ENCODE data around the gene PDIA5. TPM values are rescaled to one million over a fixed set of nuclear protein-coding genes. Genes with fewer than 3 reads are reported as not detected.
"Not testable (repeated sequence)": the region's sequence is repeated elsewhere in the genome, so short reads cannot be mapped to it uniquely, and the experiment has no call there.

Gene PDIA5
- total RNA-seq, 1 donor: 20.2 TPM

DNA sequence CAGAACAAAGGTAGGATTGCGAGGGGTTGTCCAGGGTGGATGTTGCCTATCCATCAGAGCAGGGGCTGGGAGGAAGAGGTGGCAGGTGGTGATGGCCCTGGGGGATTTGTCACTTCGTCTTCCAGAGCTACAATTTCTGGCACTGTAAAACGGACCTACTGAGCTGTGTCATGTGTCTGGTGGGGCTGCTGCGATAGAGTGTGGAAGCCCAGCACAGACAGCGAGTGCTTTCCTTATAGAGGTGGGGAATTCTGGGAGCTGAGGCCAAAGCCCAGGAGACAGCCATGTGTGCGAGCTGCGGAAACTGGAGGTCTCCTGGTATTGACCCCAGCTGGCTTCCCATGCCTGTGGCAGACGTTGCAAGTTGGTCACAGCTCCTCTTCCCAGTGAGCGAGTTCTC is 73.7 kb downstream of the PDIA5 start:
- DNase-seq (ENCODE audit: low read depth in 2 of 3, low spot score in 2 of 3): no peak

DNA sequence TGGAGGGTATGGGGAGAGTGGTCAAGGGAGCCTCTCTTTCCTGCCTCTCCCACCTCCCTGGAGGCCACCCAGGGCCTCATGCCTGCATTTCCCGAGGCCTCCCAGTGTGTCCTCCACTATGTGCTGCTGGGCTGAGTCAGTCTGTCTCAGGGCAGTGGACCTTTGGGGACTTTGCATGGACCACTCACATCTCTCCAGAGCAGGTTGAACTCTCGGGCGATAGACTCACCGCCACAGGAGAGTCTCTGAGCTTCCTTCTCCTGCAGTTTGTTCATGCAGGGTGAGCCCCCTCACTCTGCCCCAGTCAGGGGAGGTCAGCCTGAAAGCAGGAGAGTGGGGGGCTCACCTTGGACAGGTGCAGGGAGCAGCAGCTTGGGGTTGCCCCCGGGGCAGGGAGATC is 74.5 kb downstream of the PDIA5 start:
- no peak for DNase-seq (ENCODE audit: low read depth in 2 of 3, low spot score in 2 of 3)

DNA sequence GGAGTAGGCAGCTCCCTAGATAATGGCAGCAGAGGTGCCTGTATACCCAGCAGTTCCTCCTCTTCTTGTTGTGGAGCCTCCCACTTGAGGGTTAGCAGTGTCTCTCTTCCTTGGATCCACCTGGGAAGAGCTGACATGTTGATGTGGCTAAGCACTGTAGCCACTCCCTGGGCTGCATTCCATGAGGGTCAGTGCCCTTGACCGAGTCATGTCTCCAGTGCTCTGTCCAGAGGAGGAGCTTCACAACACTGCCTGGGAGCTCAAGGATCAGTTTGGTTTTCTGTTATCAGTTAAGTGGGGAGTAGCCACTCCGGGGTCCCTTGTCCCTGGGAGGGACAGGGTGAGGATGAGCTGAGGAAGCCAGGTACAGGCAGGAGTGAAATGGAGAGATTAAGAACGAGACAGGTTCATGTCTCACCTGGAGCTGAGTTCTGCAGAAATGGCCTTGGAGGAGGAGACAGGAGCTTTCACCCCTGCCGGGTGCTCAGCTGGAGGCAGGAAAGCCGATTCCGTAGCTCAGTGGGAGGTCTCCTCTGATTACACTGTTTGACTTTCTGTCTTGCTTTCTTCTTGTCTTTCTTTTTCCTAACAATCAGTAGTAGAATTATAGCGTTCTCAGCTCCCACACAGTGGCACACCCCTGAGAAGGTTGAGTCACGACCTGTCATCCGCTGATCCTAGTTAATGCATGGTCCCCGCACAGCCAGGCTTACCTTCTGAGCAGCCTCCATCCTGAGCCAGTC is 77.0 kb downstream of the PDIA5 start:
- no peak for DNase-seq (ENCODE audit: low read depth in 2 of 3, low spot score in 2 of 3)

DNA sequence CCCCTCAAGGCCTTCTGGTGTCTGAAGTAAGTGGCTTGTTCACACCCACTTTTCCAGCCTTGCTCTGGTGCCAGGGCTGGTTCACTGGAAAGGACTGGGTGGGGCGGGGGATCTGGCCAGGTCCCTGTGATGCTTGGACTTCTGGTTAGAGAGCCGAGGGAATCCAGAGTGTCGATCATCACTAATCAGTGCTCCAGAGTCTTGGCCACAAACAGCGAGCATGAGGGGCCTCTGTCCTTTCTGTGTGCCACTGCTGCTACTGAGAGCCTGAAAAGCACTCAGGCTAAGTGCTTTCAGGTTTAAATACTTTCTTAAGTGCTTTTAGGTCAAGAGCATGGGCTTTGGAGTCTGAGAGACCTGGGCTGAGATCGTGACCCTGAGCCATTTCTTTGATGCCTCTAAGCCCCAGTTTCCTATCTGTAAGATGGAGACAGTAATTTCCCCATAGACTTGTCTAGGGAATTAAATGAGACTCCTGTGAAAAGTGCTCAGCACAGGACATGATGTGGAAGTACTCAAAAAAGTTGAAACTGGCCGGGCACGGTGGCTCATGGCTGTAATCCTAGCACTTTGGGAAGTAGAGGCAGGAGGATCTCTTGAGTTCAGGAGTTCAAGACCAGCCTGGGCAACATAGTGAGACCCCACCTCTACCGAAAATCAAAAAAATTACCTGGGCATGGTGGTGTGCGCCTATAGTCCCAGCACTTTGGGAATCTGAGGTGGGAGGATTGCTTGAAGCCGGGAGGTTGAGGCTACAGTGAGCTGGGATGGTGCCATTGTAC is 81.1 kb downstream of the PDIA5 start:
- no peak for DNase-seq (ENCODE audit: low read depth in 2 of 3, low spot score in 2 of 3)

DNA sequence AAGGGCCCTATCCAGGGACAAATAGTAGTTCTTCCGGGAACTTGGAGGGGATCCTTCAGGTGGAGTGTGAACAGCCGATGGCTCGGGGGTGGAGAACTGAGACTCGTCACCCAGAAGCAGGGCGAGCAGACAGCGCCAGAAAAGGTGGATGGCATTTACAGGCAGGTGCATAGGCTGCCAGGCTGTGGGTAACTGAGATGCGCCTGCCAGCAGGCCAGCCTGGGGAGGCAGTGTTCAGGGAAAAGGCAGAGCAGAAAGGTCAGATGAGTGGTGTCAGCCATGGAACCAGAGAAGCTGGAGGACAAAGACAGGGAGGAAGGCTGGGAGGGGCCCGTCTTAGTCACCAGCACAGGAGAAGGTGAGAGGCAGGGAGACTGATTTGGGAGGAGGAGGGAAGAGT is 81.9 kb downstream of the PDIA5 start:
- no peak for DNase-seq (ENCODE audit: low read depth in 2 of 3, low spot score in 2 of 3)

DNA sequence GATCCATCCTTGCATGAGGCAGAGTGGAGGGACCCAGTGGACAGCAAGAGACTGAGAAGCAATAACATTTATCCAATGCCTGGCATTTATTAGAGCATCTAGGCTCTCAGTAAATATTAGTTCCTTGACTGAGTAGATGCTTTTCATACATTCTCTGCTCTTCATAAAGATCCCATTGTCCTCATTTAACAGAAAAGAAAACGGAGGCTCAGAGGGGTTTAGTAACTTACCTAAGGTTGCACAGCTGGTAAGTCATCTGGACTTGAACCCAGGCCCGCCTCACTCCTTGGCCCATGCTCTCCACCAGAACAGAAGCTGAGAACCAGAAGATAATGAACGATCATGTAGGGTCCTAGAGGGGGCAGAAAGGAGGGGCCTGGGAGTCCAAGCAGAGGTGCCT is 82.7 kb downstream of the PDIA5 start:
- DNase-seq (ENCODE audit: low read depth in 2 of 3, low spot score in 2 of 3): no peak

DNA sequence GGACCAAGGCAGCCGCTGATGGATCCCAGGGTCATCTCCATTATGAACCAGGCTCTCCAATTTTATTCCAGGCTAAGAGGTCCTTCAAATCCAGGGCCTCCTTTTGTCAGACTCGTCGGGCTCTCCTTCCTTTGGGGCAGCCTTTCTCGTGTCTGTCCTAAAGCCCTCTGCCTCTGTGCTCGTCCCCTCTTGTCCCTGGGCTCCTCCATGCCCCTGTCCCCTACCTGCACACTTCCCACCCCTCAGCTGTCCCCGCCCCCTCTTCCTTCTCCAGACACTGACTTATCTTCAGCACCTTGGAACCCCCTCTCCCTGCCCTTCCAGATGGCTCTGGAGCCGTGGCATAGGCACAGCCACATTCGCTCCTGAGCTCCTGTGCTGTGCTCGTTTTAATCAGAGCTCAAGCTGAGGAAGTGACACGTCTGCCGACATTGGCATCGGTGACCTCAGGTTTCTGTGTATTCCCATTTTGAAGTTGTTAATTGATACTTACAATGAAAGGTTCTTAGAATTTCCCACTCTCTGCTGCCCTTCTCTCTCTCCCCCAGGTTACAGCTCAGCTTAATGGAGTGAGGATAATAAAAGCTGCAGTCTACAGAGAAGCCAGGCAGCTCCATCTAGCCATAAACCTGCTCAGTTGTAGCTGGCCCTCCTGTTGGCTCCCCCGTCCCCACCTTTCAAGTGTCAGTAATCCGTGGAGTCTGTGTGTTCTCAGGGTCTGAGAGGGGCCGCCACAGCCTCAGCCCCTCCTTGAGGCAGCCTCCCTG is 83.8 kb downstream of the PDIA5 start:
- no peak for DNase-seq (ENCODE audit: low read depth in 2 of 3, low spot score in 2 of 3)

DNA sequence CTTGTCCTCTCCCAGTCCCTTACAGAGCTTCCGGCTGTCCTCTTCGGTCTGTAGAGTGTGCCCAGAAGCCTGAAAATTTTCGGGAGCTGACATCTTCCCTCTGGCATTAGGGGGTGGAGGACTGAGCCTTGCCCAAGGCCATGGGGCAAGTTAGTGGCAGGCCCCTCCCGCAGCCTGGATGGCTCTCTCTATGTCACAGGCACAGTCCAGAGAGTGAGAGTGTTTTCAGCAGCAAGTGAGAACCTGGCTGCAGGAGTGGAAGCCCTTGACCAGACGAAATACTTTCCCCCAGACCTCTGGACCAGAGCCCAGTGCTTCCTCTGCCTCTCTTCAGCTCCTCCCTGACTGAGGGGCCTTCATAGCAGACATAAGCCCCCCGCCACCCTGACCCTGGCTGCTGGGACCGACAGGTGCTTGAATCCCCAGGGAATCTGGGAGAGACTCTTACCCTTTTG is 84.5 kb downstream of the PDIA5 start:
- no peak for DNase-seq (ENCODE audit: low read depth in 2 of 3, low spot score in 2 of 3)

DNA sequence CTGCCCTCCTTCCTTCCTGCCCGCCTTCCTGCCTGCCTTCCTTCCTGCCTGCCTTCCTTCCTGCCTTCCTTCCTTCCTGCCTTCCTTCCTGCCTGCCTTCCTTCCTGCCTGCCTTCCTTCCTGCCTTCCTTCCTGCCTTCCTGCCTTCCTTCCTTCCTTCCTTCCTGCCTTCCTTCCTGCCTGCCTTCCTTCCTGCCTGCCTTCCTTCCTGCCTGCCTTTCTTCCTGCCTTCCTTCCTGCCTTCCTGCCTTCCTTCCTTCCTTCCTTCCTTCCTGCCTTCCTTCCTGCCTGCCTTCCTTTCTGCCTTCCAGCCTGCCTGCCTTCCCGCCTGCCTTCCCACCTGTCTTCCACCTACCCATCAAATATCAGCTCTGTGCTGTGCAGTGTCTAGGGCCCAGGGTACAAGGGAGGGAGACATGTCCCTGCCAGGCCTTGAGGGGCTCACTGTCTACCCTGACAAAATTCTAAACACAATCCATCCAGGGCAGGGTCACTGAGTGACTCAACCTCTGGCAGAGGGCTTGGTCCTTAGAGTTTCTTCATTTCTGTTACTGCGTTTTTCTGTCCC is 85.1 kb downstream of the PDIA5 start:
- DNase-seq (ENCODE audit: low read depth in 2 of 3, low spot score in 2 of 3): not testable (repeated sequence)

DNA sequence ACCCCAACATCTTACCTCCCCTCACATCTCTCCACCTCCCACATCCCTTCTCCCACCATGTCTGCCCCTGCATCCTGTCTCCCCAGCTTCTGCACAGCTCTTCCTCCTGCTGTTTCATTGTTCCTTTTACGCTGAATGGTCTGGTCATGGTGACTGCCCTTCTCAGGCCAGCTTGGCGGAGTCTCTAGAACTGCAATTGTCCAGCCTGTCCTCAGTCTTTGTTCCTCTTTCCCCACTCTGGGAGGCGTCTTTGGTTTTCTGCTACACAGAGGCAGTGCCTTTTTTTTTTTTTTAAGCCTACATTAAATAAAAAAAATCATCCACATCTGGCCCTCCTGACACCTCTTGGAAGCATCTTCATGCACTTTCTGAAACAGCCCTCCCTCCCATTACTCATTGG is 85.9 kb downstream of the PDIA5 start:
- DNase-seq (ENCODE audit: low read depth in 2 of 3, low spot score in 2 of 3): no peak

DNA sequence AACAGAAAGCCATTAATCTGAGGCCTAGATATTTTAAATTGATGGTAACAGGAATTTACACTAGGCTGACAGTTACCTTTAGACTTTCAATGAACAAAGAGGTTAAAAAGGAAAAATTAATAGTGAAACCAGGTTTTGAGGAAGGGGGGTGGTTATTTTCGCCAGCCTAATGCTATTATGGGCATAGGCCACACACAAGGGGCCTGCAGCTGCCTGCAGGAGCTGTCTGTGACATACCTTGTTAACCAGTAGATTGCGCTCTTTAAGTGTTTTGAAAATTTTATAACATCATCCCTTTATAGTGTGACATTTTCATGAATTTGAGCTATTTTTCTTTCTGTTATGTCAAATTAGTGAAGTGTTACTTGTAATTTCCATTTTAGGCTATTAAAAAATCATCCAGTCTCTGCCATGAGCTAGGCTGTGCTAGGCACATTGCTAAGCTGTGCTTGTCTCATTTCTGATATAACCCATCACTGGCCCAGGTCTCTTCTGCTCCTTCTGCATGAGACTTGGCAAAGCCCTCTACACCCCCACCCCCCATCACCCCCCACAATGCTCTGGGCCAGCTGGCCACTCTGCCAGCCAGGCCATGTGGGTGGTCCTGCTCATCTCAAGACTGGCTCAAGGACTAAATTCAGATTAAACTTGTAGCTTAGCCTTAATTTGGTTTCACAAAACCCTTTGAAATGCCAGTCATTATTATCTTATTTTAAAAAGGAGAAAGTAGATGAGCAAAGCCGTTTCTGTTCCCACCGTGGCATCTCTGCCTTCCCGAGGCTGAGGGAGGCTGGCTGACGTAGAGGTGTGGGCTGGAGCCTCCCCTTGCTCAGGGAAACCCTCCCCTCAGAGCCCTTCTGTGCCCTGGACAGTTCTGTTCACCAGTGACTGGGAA is 86.5 kb downstream of the PDIA5 start:
- no peak for DNase-seq (ENCODE audit: low read depth in 2 of 3, low spot score in 2 of 3)

DNA sequence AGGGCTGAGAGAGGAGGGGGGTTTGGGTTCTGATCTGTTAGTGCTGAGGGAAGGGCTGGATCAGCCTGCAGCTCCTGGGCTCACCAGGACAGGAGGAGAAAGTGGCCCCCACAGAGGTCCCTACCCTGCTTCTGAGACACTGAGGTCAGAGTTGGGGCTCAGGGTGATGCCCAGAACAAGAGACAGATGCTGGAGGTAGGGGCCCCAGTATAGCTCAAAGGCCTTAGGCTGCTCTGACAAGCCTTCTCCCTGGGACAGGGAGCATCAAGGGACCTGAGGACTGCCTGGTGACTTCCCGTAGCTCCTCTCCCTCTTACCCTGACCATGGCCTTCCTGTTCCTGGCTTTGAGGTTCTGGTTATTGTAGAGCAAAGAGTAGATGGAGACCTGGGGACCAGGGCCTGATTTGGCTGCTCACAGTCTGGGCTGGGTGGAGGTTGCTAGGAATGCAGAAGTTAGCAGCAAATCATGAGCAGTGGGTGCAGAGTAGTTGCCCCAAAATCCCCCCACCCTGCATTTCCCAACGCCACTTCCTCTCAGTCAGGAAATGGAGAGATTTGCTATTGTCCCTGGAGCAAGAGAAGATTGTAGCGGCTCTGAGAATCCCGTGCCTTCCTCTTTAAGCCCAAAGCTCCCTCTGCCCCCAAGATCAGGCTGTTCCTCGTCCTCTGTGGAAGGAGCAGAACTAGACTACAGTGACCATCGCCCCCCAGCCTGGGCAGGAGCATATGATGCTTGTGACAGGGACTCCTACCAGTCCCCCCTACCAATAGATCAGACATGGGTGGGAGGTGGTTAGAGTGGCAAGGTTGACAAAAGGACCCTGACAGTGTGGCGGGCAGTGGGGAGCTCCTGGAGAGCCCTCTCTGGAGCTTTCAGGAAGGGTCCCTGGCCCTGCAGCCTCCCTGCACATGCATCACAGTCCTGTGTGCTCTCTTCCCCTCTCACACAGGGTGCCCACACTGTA is 87.5 kb downstream of the PDIA5 start:
- DNase-seq (ENCODE audit: low read depth in 2 of 3, low spot score in 2 of 3): no peak

DNA sequence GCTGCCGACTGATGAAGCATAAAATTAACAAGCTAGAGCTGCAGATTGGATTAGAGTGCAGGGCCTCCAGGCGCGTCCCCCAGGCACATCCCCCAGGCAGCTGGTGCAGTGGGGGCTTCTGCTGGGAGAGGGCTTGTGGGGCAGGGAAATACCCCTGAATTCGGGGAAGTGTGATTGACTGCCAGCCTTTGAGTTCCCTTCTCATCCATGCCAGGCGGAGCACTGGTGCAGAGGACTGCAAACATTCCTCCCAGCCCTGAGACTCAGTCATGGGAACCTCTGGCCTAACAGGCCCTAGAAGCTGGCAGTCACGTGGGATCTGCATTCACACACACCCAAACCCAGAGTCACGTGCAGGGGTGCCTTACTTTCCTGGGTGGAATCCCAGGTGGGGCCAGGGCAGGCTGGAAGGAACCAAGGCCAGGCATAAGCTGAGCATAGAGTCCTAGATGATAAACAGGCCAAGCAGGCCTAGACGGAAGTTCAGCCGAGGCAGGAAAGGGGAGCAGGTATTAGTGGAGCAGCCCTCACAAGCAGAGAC is 88.7 kb downstream of the PDIA5 start:
- no peak for DNase-seq (ENCODE audit: low read depth in 2 of 3, low spot score in 2 of 3)

DNA sequence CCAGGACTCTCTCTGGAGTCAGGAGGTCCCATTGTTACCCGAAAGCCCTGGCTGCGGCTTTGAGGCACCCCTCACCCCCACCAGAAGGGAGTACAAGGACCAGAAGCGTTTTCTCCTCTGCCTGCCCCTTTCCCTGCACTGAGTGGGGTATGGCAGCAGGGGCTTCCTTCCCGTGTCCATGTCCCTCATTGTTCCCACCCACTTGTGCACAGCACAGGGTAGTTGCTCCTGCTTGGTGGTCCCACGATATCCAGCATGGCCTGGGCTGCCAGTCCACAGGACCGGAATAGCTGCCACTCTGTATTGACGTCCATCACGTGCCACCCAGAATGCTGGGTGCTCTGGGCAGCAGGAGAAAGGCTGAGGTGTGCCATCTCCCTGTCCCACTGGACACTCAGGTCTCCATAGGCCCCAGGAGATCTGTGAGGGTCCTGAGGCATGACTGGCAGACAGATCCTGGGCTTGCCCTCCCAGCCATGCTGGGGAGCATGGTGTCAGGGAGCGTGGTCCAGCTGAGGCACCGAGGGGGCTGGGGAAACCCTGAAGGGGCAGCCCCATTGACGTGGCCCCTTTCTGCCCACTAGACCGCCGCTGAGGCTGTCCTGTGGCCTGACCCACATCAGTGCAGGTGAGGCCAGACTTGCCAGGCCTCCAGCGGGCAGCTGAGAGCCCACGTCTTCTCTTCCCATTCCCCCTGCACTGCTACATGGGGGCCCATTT is 89.6 kb downstream of the PDIA5 start:
- no peak for DNase-seq (ENCODE audit: low read depth in 2 of 3, low spot score in 2 of 3)

DNA sequence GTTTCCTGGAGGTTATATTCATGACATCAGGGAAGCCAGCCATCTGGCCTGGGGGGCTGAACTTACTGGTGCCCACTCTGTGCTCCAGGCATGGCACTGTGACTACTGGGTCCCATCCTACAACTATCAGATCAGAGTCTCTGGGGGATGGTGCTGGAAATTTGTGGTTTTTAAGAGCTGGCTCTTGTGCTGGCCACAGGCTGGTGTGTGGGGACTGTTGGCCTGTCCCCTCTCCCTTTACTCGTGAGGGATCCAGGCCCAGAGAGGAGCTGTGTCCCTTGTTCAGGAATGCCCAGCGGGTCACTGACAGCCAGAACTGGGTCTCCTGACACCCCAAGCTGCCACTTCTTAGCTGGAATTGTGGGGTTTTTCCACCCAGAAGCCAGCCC is 90.4 kb downstream of the PDIA5 start:
- no peak for DNase-seq (ENCODE audit: low read depth in 2 of 3, low spot score in 2 of 3)

DNA sequence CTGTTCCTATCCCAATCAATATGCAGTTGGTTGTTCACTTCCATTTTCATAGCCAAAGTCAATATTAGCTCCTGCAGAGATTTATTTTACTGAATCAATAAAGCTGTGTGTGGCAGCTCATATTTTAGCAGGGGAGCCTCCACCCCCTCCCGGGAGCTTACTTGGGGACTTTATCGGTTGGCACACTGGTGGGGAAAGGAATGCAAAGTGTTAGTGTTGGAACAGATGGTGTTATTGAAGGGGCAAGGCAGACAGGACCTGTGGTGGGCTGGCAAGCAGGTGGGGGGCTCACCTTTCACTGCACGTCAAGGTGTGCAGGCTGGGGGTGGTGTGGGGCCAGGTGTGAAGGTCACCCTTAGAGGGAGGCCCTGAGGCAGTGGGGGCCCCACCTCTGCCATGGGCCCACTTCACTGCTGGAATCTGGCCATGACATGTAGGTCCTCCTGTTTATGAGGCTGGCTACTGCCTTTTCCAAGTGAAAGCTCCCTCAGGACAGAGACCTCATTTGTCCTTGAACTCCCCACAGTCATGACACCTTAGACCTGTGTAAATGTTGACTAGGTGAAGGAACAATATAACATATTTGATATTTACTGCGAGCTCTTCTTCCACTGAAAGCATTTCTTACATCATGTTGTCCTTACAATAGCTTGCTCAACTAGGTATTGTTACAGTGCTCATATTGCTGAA is 90.9 kb downstream of the PDIA5 start:
- no peak for DNase-seq (ENCODE audit: low read depth in 2 of 3, low spot score in 2 of 3)

DNA sequence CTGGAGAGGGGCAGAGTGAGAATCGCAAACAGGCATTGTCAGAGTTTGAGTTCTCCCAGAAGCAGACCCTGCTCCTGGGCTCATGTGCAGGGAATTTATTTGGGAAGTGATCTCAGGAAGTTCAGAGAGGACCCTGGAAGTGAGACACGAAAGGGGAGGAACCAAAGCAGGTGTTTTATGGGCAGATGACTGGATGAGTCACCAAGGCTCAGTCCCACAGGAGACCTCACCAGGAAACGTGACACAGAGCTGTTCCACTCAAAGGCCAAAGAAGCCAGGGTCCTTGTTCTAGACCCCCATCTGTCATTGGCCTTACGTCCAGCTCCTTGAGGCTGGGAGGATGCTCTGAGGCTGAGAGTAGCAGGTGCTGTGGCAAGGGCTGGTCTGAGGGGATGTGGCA is 91.5 kb downstream of the PDIA5 start:
- no peak for DNase-seq (ENCODE audit: low read depth in 2 of 3, low spot score in 2 of 3)

Measured in hematopoietic multipotent progenitor cell (in vitro differentiated cells).